ENCODE data around the gene TMCC2.
A peak's percentile ranks its signal among the peaks of the same experiment; 100 is the strongest.
"Not testable (repeated sequence)": the region's sequence is repeated elsewhere in the genome, so short reads cannot be mapped to it uniquely, and the experiment has no call there.

TMCC2 gene

DNA sequence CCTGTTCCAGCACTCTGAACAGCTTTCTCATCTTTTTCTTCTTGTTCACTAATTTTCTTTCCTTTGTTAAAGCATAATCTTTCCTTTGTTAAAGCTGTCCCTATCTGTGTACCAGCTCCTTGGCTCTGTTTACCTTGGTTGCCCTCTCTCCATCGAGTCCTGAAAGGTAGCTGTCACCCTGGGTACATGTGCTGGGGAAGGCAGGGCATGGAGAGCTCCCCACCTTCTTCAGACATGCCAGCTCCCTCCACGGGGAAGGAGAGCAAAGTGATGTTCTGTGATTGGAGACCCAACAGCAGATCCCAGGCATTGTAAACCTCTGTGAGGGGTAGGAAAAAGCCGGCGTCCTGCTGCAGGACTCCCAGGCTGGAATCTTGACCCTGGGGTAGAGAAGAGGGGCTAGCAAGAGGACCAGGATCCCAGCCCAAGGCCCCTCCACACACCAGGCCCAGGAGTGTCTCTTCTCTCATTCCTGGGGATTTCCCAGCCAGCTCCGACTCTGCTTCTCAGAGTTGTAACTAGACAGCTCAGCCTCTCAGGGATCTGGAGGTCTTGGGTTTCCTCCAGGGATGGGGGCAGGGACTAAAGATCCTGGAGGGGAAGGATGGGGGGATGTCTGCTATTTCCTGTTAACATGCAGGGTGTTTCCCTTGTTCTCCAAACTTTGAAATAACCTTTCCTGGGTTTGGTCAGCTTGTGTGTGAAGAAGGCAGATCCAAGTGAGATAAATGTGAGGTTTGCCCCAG is 34.4 kb downstream of the TMCC2 start:
- no peak for DNase-seq

DNA sequence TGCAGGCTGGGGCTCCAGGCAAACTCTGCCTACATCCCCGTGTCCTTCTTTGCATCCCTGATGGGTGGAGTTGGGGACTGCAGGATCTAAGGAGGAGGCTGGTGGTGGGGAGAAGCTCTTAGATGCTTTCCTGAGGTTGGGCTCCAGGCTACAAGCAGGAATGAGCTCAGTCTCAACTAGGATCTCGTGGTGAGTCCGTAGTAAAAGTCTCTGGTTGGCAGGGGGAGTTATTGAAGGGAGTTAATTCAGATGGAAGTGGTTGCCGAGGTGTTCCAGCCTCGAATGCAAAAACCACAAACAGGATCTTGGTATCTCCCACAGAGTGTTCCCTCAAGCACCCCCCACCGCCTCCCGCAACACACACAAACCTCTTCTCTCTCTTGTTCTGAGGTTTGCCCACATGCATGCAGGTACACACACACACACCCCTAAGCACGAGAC is 35.0 kb downstream of the TMCC2 start:
- no peak for DNase-seq

DNA sequence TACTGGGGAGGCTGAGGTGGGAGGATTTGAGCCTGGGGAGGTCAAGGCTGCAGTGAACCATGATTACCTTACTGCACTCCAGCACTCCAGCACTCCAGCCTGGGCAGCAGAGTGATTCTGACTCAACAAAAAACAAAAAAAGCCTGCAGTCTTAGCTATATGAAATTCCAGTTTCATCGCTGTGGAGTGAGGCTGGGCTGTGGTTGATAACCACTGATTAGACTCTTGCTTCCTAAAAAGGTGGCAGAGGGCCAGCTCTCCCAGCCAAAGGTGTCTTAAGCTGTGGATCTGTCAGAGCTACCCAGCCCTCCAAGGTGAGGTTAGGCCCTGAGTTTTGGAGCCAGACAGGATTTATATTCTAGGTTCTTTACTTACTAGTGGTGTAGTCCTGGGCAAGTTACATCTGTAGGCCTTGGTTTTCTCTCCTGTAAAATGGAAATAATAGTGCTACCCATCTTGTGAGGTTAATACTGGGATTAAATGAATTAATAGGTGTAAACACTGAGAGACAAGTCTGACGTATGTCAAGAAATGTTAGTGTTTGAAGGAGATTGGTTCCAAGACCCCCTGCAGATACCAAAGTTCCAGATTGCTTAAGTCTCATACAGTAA is 35.9 kb downstream of the TMCC2 start:
- no peak for DNase-seq

DNA sequence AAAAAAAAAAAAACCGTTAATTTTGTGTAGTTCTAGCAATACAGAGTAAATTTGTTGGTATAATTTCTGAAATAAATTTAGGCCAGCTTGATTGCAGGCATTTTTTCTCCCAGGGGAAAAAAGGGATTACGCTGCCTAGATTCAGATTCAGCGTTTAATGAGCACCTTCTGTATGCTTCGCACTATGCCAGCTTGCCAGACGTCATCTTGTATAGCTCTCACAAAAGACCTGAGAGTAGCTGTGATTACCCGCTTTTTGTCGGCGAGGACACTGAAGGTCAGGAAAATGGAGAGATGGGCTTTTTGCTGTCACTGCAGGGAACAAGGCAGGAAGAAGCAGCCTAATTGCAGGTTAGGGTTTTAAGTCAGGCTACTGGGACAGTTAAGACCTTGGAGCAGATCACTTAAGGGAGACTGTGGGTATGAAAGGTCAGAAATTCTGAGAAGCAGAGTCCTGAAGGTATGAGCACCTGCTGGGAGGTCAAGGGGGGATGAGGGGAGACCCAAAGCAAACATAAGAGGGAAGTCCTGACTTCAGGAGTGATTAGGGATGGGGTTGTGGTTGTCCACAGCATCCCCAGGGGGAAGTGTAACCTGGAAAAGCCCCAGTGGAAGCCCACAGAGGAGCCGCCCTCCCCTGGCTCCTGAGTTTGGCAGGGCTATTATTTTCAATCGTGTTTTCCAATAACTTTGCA is 39.0 kb downstream of the TMCC2 start:
- no peak for DNase-seq

DNA sequence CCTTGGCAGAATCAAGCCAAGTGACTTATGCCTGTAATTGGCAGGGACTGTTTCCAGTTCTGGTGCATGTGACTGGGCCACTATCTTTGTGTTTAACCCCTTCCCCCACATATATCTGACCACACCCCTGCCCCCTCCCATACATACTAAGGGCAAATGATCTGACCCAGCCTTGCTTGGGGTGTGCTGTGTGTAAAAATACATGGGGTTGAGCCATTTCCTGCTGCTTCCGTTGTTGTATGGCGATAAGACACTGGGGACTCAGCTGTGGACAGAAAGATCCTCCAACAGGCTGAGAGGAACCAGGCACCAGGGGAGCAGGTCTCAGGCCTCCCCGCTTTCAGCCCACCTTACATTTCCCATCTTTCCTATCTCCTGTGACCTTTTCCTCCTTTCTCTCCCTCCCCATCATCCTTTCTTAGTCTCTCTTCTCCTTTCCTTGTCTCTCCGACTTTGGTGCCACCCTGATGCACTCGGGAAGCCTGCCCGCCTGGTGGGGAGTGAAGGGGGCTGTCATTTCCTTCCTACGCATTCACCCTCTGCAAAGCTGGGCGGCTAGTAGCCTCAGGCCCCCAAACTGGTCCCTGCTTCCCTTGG is 39.7 kb downstream of the TMCC2 start:
- DNase-seq: no peak

DNA sequence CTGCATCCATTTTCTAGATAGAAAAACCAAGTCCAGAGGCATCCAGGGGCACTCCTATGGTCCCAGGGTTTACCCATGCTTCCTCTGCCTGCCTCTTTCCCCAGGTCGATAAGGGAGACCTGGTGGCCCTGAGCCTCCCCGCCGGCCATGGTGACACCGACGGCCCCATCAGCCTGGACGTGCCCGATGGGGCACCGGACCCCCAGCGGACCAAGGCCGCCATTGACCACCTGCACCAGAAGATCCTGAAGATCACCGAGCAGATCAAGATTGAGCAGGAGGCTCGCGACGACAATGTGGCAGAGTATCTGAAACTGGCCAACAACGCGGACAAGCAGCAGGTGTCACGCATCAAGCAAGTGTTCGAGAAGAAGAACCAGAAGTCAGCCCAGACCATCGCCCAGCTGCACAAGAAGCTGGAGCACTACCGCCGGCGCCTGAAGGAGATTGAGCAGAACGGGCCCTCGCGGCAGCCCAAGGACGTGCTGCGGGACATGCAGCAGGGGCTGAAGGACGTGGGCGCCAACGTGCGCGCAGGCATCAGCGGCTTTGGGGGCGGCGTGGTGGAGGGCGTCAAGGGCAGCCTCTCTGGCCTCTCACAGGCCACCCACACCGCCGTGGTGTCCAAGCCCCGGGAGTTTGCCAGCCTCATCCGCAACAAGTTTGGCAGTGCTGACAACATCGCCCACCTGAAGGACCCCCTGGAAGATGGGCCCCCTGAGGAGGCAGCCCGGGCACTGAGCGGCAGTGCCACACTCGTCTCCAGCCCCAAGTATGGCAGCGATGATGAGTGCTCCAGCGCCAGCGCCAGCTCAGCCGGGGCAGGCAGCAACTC is 41.3 kb downstream of the TMCC2 start:
- no peak for DNase-seq

DNA sequence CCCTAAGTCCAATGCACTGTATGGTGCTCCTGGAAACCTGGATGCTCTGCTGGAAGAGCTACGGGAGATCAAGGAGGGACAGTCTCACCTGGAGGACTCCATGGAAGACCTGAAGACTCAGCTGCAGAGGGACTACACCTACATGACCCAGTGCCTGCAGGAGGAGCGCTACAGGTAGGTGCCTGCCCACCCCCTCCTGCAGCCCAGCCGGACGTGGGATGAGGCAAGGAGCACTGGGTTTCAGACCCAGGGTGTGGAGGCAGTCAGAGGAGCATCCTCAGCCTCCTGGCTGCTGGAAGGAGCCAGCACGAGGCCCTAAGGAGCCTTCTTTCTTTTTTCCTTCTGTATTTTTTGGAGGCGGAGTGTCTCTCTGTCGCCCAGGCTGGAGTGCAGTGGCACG is 42.0 kb downstream of the TMCC2 start:
- DNase-seq: no peak

DNA sequence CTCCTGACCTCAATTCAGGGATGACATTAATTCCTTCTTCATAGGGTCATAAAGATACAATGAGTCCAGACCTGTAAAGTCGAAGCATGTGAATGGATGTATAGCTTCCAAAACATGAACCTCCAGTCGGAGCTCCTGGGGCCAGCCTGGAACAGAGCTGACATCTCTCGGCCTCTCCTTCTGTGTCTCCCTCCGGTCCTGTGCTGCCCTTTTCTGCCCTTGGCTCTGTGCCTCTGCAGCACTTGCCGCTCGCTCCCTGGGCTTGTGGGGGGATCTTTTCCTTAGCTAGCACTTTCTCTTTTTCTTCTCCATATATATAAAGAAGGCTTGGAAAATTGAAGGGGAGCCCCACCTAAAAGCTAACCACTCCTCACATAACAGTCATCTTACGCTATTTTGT is 42.5 kb downstream of the TMCC2 start:
- DNase-seq: no peak

DNA sequence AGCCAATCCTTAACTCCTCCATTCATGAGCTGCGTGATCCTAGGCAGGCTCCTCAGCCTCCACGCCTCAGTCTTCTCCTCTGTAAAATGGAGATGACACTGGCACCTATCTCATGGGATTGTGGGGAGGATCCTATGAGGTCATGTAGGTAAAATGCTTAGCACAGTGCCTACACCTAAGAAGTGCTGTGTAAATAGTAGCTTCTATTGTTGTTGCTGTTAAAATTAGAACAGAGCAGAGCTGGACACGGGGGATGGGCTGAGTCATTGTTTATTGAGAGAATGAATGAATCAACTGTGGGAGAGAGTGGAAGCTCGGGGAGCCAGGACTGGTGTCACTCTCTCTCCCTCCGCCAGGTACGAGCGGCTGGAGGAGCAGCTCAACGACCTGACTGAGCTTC is 43.0 kb downstream of the TMCC2 start:
- DNase-seq: no peak

DNA sequence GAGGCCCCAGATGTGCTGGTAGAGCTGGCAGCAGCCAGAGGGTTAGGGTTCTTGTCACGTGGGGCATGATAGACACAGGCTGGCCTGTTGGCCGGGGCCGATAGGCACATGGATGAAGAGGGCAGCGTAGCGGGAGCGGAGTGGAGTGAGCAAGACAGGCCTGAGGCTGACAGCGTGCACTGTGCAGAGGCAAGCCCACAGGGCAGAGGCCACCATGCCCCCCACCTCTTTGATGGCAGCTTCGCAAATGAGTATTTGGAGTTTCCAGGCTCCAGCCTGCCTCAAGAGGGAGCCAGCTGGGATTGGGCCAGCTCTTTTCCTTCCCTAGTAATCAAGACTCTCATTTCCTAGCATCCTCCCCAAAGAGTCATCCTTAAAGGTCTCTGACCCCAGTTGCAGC is 43.5 kb downstream of the TMCC2 start:
- DNase-seq: no peak

DNA sequence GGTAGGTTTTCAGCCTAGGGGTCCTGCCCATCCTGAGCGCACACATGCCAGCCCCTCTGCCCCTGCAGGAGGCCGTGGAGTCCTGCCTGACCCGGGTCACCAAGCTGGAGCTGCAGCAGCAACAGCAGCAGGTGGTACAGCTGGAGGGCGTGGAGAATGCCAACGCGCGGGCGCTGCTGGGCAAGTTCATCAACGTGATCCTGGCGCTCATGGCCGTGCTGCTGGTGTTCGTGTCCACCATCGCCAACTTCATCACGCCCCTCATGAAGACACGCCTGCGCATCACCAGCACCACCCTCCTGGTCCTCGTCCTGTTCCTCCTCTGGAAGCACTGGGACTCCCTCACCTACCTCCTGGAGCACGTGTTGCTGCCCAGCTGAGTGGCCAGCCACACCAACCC is 44.0 kb downstream of the TMCC2 start:
- DNase-seq: no peak

DNA sequence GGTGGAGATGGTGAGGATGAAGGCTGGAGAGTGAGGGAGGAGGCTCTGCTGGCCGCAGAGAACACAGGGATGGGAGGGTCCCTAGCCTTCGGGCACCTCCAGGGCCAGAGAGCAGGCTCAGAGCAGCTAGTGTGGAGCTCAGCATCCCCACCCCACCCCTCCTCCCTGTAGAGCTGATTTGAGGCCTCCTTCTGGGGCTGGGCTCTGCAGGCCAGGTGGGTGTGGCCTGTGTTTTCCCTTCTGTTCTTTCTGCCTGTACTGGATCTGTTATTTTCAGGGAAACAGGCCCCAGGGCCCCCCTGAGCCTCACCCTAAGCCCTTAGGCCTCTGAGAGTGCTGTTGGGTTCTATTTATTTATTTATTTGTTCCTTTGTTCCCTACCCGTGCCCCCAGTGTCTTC is 44.8 kb downstream of the TMCC2 start:
- no peak for DNase-seq

DNA sequence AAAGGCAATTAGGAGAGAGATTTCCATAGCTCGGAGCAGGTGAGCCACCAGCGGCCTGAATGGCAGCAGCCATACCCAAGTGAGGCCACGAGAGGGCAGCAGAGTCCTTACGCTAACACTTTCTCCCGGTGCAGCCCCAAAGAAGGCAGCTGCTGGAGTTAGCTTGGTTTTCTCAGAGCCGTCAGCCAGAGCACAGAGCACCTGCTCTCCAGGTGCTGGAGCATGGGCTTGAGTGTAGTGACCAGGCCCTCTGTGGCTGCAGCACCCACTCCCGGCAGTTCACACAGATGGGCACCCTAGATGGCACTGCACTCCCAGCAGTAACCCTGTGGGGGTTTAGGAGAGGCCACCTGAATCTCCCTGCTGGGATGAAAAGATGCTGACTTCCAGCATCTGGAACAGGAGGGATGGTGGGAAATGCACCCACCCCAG is 45.8 kb downstream of the TMCC2 start:
- peak; percentile 87 for DNase-seq

DNA sequence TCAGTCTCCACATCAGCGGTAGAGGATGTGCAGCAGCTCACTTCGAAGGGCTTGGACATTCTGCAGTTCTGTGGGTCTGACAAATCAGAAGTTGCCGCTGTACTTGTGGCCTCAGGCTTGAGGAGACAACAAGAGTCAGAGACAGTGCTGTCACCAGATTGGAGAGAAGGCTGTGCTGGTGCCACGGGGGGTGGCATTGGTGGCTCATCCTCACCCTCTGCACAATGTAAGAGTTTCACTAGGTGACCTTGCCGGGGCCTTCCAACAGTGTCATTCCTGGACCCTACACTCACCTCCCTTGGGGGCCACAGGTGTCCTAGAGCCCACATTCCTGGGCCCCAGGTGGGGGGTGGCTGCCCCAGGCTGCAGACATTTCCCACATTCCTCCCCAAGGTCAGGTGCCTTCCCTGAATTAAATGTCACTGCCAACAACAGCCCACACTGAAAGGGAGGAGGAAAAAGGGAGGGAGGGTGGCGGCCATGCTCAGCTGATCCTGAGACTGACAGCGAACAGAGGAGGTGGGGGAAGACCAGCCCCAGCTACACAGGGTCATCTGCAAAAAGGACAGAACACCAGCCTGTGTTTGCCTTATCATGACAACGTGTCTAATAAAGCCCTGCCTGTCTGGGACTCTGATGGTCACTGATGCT is 46.4 kb downstream of the TMCC2 start:
- no peak for DNase-seq

DNA sequence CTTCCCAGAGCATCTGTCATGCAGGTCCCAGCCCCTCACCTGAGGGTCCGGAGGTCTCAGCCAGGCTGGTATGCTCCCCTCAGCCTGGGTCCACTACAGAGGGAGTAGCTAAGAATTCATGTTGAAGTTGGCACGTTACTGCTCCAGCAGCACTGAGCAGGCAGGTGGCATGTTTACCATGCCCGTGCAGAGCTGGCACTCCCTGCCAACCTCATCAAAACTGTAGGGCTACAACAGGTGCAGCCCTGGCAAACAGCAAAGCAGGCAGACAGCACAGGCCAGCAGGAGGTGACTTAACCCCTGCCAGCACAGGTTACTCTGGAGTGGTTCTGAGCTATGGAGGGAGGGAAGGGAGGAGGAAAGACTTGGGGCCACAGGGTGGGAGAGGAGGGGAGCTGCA is 47.4 kb downstream of the TMCC2 start:
- DNase-seq: no peak

DNA sequence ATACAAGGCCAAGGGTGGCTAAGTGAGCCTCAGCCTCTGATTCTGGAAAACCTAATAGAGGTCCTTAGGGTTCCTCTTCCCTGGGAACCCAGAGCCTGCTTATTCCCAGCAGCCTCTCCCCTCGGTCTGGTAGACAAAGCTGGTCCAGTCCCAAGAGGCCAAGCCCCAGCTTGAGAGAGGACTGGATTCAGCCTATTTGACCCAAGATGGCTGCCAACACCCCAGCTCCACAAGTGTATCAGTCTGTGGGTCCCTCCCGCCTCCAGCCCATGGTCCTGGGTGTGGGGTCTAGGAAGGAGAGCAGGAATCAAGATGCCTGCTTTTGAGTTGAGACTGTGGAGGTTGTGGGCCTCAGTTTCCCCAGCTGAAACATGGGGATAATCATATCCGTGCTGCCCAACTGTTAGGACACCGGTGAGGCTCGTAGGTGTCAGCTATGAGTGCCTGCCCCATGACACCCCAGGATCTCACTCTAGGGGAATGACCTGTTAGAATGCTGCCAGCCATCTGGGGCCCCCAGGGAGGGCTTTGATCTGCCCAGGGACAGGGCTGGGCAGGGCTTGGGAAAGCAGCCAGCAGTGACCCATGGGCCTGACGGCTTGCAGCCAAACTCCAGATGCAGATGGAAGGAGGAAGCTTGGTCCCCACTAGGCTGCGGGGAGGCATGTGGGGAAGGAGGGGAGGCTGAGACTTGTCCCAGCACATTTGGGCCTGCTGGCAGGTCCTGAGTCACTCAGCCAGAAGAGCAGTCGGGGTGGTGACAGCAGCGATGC is 48.4 kb downstream of the TMCC2 start:
- no peak for DNase-seq

DNA sequence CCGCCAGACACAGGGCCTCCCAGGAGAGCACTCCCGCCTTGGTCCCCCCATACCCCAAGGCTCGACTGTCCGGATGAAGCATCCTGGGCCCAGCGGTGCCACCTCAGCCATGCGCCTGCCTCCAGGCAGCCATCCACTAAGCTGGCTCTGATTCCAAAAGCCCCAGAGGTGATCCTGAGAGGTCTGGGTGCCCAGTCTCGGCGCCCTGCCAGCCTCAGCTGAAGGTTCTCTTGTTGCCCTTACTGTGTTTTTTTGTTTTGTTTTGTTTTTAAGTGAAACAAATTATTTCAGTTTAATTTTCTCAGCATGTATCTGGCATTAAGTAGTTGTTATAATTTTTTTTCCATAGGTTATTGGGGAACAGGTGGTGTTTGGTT is 48.9 kb downstream of the TMCC2 start:
- DNase-seq: no peak

DNA sequence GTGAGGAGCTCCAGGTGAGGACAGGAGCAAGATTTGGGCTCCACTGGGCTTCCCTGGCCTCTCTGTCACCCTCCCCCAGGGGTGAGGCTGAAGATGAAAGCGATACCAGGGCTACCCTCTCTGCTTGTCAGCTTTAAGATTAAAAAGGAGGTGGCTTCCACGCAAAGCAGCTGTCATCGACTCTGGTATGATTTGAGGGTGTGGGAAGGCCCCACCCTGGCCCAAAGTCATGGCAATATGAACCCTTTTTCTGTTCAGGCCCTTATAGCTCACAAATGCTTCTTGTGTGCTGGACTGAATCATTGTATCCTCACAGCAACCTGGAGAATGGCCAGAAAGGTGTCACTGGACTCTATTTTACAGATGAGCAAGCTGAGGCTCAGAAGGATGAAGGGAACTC is 52.2 kb downstream of the TMCC2 start:
- DNase-seq: no peak

DNA sequence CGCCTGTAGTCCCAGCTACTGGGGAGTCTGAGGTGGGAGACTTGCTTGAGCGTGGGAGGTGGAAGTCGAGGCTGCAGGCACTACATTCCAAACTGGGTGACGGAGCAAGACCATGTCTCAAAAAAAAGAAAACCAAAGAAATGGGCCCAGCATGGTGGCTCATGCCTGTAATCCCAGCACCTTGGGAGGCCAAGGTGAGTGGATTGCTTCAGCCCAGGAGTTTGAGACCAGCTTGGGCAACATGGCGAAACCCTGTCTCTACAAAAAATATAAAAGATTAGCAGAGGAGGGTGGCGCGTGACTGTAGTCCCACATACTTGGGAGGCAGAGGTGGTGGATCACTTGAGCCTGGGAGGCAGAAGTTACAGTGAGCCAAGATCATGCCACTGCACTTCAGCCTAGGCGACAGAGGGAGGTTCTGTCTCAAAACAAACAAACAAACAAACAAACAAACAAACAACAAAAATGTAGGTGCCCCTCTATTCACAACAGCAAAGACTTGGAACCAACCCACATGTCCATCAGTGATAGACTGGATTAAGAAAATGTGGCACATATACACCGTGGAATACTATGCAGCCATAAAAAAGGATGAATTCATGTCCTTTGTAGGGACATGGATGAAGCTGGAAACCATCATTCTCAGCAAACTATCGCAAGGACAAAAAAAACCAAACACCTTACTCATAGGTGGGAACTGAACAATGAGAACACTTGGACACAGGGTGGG is 53.1 kb downstream of the TMCC2 start:
- DNase-seq: not testable (repeated sequence)

DNA sequence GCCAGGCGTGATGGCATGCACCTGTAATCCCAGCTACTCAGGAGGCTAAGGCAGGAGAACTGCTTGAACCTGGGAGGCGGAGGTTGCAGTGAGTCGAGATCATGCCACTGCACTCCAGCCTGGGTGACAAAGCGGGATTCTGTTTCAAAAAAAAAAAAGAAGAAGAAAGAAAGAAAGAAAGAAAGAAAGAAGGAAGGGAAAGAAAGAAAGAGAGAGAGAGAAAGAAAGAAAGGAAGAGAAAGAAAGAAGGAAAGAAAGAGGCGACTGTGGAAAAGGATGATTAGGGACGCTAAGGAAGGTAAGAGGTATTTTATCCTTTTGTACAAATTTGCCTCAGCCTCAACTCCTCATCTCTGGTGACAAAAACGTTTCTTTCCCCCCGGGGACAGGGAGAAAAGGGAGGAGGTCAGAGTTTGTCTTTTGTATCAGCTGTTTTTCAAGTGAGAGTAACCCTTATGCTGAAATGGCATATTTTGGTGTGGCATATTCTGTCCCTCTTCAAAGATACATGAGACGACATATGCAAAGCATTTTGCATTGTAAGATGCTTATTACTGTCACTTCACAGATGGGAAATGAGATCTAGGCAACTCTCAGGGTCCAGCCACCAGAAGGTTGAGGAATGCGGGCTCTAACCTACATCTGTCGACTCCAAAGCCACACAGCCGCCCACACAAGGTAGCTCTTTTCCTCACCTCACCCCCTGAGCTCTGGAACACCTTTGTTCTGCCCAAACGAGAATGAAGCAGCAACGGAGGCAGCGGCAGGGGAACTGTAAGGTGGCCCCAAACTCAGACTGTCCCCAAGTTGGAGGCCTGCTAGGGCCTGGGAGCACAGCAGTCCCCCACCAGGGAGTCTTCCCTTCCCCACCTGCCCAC is 55.8 kb downstream of the TMCC2 start:
- DNase-seq: no peak
